ENCODE measurements around the gene TMEM132D.

DNA sequence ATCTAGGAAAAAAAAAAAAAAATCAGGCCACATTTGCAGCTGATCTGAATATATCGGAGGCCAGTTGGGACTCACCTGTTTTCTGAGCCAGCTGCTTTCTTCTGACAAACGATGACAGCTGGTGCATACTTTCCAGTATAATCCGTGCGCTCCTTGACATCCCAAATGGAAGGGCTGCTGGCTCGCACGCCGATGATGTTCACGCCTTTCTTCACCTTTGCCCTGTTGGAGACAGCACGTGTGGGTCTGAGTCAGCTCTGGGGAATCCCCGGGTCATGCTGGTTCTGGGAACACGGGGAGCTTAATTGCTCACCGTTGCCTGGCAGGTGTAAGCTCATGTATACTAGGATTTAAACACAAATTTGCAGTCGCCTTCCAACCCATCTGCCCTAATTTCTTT is 372.8 kb downstream of the TMEM132D start:
- no peak for TF ChIP-seq SMC3 (conservative IDR thresholded peaks at IDR 0.05; ENCODE audit: poor library complexity)
- TF ChIP-seq, protein P1, sequence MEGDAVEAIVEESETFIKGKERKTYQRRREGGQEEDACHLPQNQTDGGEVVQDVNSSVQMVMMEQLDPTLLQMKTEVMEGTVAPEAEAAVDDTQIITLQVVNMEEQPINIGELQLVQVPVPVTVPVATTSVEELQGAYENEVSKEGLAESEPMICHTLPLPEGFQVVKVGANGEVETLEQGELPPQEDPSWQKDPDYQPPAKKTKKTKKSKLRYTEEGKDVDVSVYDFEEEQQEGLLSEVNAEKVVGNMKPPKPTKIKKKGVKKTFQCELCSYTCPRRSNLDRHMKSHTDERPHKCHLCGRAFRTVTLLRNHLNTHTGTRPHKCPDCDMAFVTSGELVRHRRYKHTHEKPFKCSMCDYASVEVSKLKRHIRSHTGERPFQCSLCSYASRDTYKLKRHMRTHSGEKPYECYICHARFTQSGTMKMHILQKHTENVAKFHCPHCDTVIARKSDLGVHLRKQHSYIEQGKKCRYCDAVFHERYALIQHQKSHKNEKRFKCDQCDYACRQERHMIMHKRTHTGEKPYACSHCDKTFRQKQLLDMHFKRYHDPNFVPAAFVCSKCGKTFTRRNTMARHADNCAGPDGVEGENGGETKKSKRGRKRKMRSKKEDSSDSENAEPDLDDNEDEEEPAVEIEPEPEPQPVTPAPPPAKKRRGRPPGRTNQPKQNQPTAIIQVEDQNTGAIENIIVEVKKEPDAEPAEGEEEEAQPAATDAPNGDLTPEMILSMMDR (IDR thresholded peaks at IDR 0.05; ENCODE audit: poor library complexity, severe bottlenecking): no peak
- TF ChIP-seq POLR2AphosphoS5 (IDR thresholded peaks at IDR 0.05): no peak
- TF ChIP-seq EP300 (conservative IDR thresholded peaks at IDR 0.05; ENCODE audit: poor library complexity, severe bottlenecking): no peak
- no peak for TF ChIP-seq TAF1 (IDR thresholded peaks at IDR 0.05; ENCODE audit: low read depth)
- TF ChIP-seq RAD21 (conservative IDR thresholded peaks at IDR 0.05): no peak
- TF ChIP-seq EZH2 (IDR thresholded peaks at IDR 0.05; ENCODE audit: borderline replicate concordance, insufficient read depth, low read length, poor library complexity, severe bottlenecking): no peak

All from neural cell (in vitro differentiated cells).